Stimulated activated CD8-positive, alpha-beta memory T cell treated with anti-CD3 and anti-CD28 coated beads, Interleukin-4, amount 100 ng/mL, for 48 hours (primary cell): ENCODE data around the gene LASP1NB.

Experiments used
- DNase-seq: peaks from one replicate; pipeline ENCODE4 v3.0.0-alpha.2; 2020

The LASP1NB gene

GRCh38 chr17:38925263-38925995 is at the start of gene LASP1NB:
TSS of gene LASP1NB (plus strand) at chr17:38925614.
- peak; percentile 73 for DNase-seq

GRCh38 chr17:38877130-38877851 is 48.1 kb upstream of the LASP1NB start:
- no peak for DNase-seq

GRCh38 chr17:38879878-38880665 is 45.3 kb upstream of the LASP1NB start:
- no peak for DNase-seq

GRCh38 chr17:38881600-38882191 is 43.7 kb upstream of the LASP1NB start:
- peak; percentile 80 for DNase-seq

GRCh38 chr17:38882870-38883269 is 42.5 kb upstream of the LASP1NB start:
- DNase-seq: no peak

- no peak for DNase-seq
These were observed 41.6 kb upstream of the LASP1NB start for GRCh38 chr17:38883592-38884526.

- no peak for DNase-seq
These were observed 40.2 kb upstream of the LASP1NB start for GRCh38 chr17:38885044-38885727.

- no peak for DNase-seq
These were observed 39.4 kb upstream of the LASP1NB start for GRCh38 chr17:38885728-38886642.

- no peak for DNase-seq
These were observed 38.8 kb upstream of the LASP1NB start for GRCh38 chr17:38886643-38887010.

- no peak for DNase-seq
These were observed 36.6 kb upstream of the LASP1NB start for GRCh38 chr17:38888842-38889241.

- DNase-seq: no peak
These were observed 35.5 kb upstream of the LASP1NB start for GRCh38 chr17:38889745-38890409.

- no peak for DNase-seq
These were observed 35.0 kb upstream of the LASP1NB start for GRCh38 chr17:38890410-38890746.

GRCh38 chr17:38891441-38891840 is 34.0 kb upstream of the LASP1NB start:
- DNase-seq: no peak

GRCh38 chr17:38892083-38892482 is 33.3 kb upstream of the LASP1NB start:
- no peak for DNase-seq

GRCh38 chr17:38892620-38893019 is 32.8 kb upstream of the LASP1NB start:
- no peak for DNase-seq

- no peak for DNase-seq
These were observed 32.3 kb upstream of the LASP1NB start for GRCh38 chr17:38893113-38893512.

GRCh38 chr17:38893607-38894006 is 31.8 kb upstream of the LASP1NB start:
- peak; percentile 67 for DNase-seq

GRCh38 chr17:38894276-38894675 is 31.1 kb upstream of the LASP1NB start:
- DNase-seq: no peak

- no peak for DNase-seq
These were observed 29.0 kb upstream of the LASP1NB start for GRCh38 chr17:38896346-38896954.
